Hematopoietic multipotent progenitor cell treated with erythropoietin and hydrocortisone succinate and interleukin-3 and kit ligand, for 8 days (in vitro differentiated cells): ENCODE data around the gene ZIC5.
"Not testable (repeated sequence)": the region's sequence is repeated elsewhere in the genome, so short reads cannot be mapped to it uniquely, and the experiment has no call there.

Experiments
- DNase-seq: peaks from one replicate; pipeline ENCODE4 v3.0.0-alpha.2; 2015

The ZIC5 gene

GRCh38 chr13:99959540-99960230 lies 11.9 kb downstream of the ZIC5 start:
- DNase-seq = no peak

- no peak for DNase-seq
These were observed 12.4 kb downstream of the ZIC5 start for GRCh38 chr13:99959127-99959539.

GRCh38 chr13:99958406-99959126 lies 13.0 kb downstream of the ZIC5 start:
- no peak for DNase-seq

- no peak for DNase-seq
These were observed 14.9 kb downstream of the ZIC5 start for GRCh38 chr13:99956473-99957349.

GRCh38 chr13:99955747-99956472 lies 15.7 kb downstream of the ZIC5 start:
- DNase-seq = no peak

GRCh38 chr13:99955107-99955746 lies 16.3 kb downstream of the ZIC5 start:
- DNase-seq = no peak

- no peak for DNase-seq
These were observed 18.3 kb downstream of the ZIC5 start for GRCh38 chr13:99953138-99953755.

GRCh38 chr13:99951666-99952065 lies 19.9 kb downstream of the ZIC5 start:
- not testable (repeated sequence) for DNase-seq

GRCh38 chr13:99949679-99950413 lies 21.7 kb downstream of the ZIC5 start:
- DNase-seq = no peak

GRCh38 chr13:99948907-99949678 lies 22.5 kb downstream of the ZIC5 start:
- no peak for DNase-seq

- no peak for DNase-seq
These were observed 23.2 kb downstream of the ZIC5 start for GRCh38 chr13:99948411-99948810.

GRCh38 chr13:99947666-99948065 lies 23.9 kb downstream of the ZIC5 start:
- DNase-seq = no peak

- not testable (repeated sequence) for DNase-seq
These were observed 26.1 kb downstream of the ZIC5 start for GRCh38 chr13:99945515-99945914.

GRCh38 chr13:99944606-99945005 lies 27.0 kb downstream of the ZIC5 start:
- no peak for DNase-seq

GRCh38 chr13:99944102-99944501 lies 27.5 kb downstream of the ZIC5 start:
- no peak for DNase-seq

GRCh38 chr13:99941911-99942310 lies 29.7 kb downstream of the ZIC5 start:
- no peak for DNase-seq

GRCh38 chr13:99941086-99941485 lies 30.5 kb downstream of the ZIC5 start:
- DNase-seq = no peak

- no peak for DNase-seq
These were observed 32.9 kb downstream of the ZIC5 start for GRCh38 chr13:99938635-99939034.

- no peak for DNase-seq
These were observed 35.8 kb downstream of the ZIC5 start for GRCh38 chr13:99935772-99936171.

- DNase-seq = no peak
These were observed 38.7 kb downstream of the ZIC5 start for GRCh38 chr13:99932912-99933311.
